SK-N-MC (cell line): ENCODE measurements around the gene SCAF4.
A peak's percentile ranks its signal among the peaks of the same experiment; 100 is the strongest.

Source experiments
- DNase-seq: peaks from one replicate; pipeline ENCODE4 v3.0.0-alpha.2; 2011; ENCODE audit warnings: low read depth, low spot score
- H3K27ac ChIP-seq: fragments of 200-600 bp; sonication (generic); 2 replicates; pipeline ENCODE4 v1.5.1; 2016; ENCODE audit warnings: mixed run types
- H3K36me3 ChIP-seq: fragments of 200-600 bp; sonication (generic); 2 replicates; pipeline ENCODE4 v1.6.1; 2017; ENCODE audit warnings: antibody characterized with exemption, low read length, mixed read lengths; ENCODE audit not compliant: insufficient read depth
- H3K4me3 ChIP-seq: fragments of 200-600 bp; sonication (generic); 2 replicates; pipeline ENCODE4 v1.5.1; 2016
- H3K9ac ChIP-seq: fragments of 200-600 bp; sonication (generic); 2 replicates; pipeline ENCODE4 v1.8.0; 2017; ENCODE audit warnings: mixed run types, mixed read lengths; ENCODE audit not compliant: insufficient read length
- H3K9me3 ChIP-seq: fragments of 200-600 bp; sonication (generic); 2 replicates; pipeline ENCODE4 v1.6.1; 2017; ENCODE audit warnings: low read depth, mild to moderate bottlenecking, antibody characterized with exemption, low read length, moderate library complexity, mixed read lengths
- EZH2 ChIP-seq: fragments of 200-600 bp; sonication (generic); IDR thresholded peaks from one replicate; pipeline ENCODE4 v1.6.1; 2017; ENCODE audit warnings: antibody characterized with exemption
- FOXP2 ChIP-seq: optimal IDR thresholded peaks from 2 replicates; pipeline ENCODE3; 2011; ENCODE audit warnings: mild to moderate bottlenecking, moderate library complexity; ENCODE audit not compliant: insufficient read depth; ENCODE audit errors: extremely low read length, control extremely low read depth
- POLR2AphosphoS5 ChIP-seq: IDR thresholded peaks from 2 replicates; pipeline ENCODE4 v1.6.1; 2012; ENCODE audit warnings: mild to moderate bottlenecking, low read depth, low read length, borderline replicate concordance

SCAF4 gene, protein sequence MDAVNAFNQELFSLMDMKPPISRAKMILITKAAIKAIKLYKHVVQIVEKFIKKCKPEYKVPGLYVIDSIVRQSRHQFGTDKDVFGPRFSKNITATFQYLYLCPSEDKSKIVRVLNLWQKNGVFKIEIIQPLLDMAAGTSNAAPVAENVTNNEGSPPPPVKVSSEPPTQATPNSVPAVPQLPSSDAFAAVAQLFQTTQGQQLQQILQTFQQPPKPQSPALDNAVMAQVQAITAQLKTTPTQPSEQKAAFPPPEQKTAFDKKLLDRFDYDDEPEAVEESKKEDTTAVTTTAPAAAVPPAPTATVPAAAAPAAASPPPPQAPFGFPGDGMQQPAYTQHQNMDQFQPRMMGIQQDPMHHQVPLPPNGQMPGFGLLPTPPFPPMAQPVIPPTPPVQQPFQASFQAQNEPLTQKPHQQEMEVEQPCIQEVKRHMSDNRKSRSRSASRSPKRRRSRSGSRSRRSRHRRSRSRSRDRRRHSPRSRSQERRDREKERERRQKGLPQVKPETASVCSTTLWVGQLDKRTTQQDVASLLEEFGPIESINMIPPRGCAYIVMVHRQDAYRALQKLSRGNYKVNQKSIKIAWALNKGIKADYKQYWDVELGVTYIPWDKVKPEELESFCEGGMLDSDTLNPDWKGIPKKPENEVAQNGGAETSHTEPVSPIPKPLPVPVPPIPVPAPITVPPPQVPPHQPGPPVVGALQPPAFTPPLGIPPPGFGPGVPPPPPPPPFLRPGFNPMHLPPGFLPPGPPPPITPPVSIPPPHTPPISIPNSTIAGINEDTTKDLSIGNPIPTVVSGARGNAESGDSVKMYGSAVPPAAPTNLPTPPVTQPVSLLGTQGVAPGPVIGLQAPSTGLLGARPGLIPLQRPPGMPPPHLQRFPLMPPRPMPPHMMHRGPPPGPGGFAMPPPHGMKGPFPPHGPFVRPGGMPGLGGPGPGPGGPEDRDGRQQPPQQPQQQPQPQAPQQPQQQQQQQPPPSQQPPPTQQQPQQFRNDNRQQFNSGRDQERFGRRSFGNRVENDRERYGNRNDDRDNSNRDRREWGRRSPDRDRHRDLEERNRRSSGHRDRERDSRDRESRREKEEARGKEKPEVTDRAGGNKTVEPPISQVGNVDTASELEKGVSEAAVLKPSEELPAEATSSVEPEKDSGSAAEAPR

DNA sequence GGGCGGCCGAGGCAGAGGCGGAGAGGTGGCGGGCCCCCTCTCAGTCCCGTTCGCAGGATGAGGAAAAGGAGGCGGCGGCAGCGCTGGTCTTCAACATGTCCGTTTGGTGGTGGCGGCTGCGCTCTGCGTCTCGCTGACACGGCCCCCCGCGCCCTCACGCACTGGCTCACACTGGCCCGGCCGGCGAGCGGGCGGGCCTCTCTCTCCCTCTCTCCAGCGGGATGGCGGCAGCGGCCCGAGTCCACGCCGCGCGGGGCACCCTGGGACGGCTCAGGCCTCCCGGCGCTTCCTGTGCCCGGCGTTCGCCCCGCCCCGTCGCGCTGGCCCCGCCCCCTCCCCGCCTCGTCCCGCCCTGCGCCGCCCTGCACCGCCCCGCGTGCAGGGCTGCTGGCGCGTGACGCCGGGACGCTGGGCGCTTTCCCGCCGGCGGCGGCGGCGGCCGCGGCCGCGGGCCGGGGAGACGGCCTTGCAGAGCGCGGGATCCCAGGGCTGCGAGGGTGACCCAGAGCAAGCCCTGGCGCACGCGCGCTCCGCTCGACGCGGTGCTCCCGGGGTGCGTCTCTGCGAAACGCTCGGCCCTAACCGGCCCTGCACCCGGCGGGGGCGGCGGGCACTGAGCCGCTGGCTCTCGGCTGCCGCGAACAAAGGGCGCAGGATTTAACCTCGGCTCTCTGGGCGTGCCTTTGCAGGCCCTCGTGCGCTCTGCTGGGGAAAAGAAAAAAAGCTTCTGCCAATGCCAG is at the start of gene SCAF4:
SCAF4 (minus strand) TSS at position 262 of the 740 bp plus-strand sequence. CDS start 426 bp downstream, outside the sequence.
- TF ChIP-seq POLR2AphosphoS5 (peak; percentile 84), FOXP2 (no peak), EZH2 (no peak)
- H3K4me3 ChIP-seq = peak within 1 kb of the TSS; percentile 96
- no peak for DNase-seq
- peaks cover 26% of the 10 kb centered on the region for H3K36me3 ChIP-seq
- peak within 1 kb of the TSS; percentile 76 for H3K27ac ChIP-seq
- peaks cover 3% of the 10 kb centered on the region; the same call in 1 of the 2 replicates for H3K9me3 ChIP-seq
- peak within 1 kb of the TSS; percentile 93 for H3K9ac ChIP-seq

DNA sequence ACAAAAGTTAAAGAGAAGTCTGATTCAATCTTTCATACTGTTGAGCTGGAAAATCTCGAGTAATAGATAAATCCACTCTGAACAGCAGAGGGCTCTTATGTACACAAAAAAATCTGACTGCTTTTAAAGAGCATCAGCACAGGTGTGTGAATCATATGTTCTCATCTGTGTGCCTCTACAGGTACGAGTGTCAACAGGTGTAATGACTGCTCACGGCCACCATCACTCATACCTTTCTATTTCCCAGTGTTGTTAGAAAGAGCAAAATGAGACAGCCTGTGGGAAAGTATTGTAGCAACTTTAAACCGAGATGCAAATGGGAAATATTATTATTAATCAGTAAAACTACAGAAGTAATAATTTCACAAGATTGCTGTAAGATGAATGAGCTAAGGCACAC is 49.0 kb upstream of the SCAF4 start:
- H3K4me3 ChIP-seq = no peak overlapping the region
- H3K36me3 ChIP-seq = no peaks in the 10 kb centered on the region
- TF ChIP-seq FOXP2 (no peak), POLR2AphosphoS5 (no peak)
- DNase-seq = no peak
- no peak overlapping the region for H3K27ac ChIP-seq
- H3K9me3 ChIP-seq = no peaks in the 10 kb centered on the region
- no peak overlapping the region for H3K9ac ChIP-seq

DNA sequence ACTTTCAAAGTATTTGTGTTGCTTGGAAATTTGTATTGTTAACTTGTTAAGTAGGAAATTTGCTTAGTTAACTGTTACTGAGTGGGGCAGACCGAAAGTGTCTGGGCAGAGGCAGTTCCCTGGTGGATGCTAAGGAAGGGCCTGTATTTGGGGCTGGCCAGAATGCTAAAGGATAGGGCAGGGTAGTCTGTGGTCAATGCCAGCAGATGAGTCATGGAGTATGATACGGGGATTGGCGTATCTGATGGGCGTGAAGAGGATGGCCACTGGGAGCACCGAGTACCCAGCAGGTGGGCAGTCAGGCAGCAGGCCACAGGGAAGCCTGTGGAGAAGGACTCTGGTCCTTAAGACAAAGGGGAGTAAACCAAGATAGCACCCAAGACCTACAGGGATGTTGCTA is 46.6 kb upstream of the SCAF4 start:
- no peak overlapping the region for H3K27ac ChIP-seq
- H3K9me3 ChIP-seq = no peaks in the 10 kb centered on the region
- no peaks in the 10 kb centered on the region for H3K36me3 ChIP-seq
- TF ChIP-seq EZH2 (no peak), POLR2AphosphoS5 (no peak), FOXP2 (no peak)
- DNase-seq = no peak
- H3K9ac ChIP-seq = no peak overlapping the region
- H3K4me3 ChIP-seq = no peak overlapping the region

DNA sequence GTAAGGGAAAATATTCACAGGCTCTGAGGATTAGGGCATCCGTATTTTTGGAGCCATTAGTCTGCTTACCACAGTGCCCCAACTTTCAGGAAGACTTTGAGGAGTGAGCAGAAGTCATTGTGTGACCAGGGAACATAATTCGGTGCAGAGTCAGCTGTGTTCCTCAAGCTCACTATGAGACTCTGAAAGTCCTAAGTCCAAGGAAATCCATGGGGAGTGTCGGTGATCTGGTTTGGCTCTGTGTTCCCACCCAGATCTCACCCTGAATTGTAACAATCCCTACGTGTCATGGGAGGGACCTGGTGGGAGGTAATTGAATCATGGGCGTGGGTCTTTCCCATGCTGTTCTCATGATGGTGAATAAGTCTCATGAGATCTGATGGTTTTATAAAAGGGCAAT is 45.9 kb upstream of the SCAF4 start:
- TF ChIP-seq POLR2AphosphoS5 (no peak), FOXP2 (no peak), EZH2 (no peak)
- Histone ChIP-seq H3K9me3 (no peaks in the 10 kb centered on the region), H3K9ac (no peak overlapping the region)

DNA sequence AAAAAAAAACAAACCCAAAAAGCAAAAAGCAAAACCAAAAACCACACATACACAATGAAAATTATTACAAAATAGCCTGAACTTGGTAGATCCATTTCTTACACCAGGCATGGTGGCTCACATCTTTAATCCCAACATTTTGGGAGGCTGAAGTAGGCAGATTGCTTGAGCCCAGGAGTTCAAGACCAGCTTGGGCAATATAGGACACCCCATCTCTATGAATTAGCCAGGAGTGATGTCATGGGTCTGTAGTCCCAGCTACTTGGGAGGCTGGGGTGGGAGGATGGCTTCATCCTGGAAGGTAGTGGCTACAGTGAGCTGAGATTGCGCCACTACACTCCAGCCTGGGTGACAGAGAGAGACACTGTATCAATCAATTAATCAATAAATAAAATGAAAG is 42.1 kb upstream of the SCAF4 start:
- no peak for DNase-seq
- TF ChIP-seq FOXP2 = no peak
- no peak for TF ChIP-seq POLR2AphosphoS5
- TF ChIP-seq EZH2 = no peak

More for the DNA sequence above, 45.9 kb upstream of the SCAF4 start:
- Histone ChIP-seq H3K4me3 (no peak overlapping the region), H3K36me3 (no peaks in the 10 kb centered on the region), H3K27ac (no peak overlapping the region)
- no peak for DNase-seq

DNA sequence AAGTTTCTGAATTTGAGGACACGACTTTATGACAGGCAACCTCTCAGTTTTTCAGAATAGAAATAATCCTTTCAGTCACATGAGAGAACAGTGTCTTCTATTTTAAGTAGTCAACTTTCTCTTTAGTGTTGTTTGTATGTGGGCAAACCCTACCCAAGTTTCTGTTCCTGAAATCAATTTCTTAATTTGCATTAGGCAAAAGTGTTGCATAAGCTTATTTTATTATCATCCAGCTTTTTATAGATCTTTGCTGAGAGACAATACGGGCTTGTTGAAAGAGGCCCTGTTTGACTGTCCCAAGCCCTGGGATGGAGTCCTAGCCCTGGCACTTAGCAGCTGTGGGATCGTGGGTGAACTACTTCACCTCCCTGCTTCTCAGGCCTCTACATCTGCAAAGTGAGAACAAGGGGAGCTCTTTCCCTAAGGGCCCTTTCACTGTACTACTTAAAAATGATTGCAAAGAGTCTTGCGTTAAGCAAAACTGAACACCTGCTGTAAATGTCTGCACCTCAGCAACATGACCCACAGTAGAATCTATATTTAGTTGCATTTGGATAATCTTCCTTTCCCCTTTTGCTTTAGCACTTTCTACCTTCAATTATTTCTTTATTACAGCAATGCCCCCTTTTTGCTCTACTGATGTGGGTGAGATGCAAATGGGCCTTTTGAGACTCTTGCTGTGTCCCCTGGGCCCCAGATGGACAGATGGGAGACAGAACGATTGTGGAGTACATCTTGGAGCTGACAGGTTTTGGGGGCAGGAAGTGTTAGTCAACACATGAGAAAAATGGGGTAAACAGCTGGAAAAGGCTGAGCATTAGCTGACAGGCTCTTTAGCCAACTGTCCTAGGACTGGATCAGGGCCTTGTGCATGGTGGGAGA is 41.0 kb upstream of the SCAF4 start:
- Histone ChIP-seq H3K4me3 (no peak overlapping the region), H3K36me3 (no peaks in the 10 kb centered on the region), H3K27ac (no peak overlapping the region), H3K9ac (no peak overlapping the region), H3K9me3 (no peaks in the 10 kb centered on the region)
- DNase-seq = no peak
- TF ChIP-seq EZH2 (no peak), POLR2AphosphoS5 (no peak), FOXP2 (no peak)

More for the DNA sequence above, 42.1 kb upstream of the SCAF4 start:
- Histone ChIP-seq H3K4me3 (no peak overlapping the region), H3K27ac (no peak overlapping the region), H3K36me3 (no peaks in the 10 kb centered on the region), H3K9me3 (no peaks in the 10 kb centered on the region), H3K9ac (no peak overlapping the region)

DNA sequence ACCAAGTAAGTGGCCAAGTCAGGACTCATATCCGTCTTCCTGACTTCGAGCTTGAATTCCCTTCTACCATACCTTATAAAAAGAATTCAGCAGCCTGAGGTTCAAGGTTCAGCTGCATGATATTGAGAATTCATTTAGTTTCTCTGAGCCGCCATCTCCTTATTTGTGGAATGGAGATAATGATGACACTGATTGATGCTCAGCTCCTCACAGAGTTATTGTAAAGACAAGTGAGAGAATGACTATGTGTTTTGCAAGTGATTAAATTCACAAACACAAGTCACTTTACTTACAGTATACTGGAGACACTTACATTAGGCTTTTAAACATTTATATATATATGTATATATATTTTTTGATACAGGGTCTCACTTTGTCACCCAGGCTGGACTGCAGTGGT is 39.8 kb upstream of the SCAF4 start:
- no peak for TF ChIP-seq FOXP2
- no peak for TF ChIP-seq POLR2AphosphoS5
- no peak for TF ChIP-seq EZH2
- Histone ChIP-seq H3K9ac (no peak overlapping the region), H3K4me3 (no peak overlapping the region), H3K27ac (no peak overlapping the region), H3K9me3 (no peaks in the 10 kb centered on the region), H3K36me3 (no peaks in the 10 kb centered on the region)
- DNase-seq = no peak
